ENCODE results near the gene ZBTB44. TPM values are rescaled to one million over a fixed set of nuclear protein-coding genes. Genes with fewer than 3 reads are reported as not detected.

The ZBTB44 gene
- total and polyA plus RNA-seq, 2 donors (not counting 1 experiment from before 2014, with no cell fraction given): 22.8 to 36.5 TPM

DNA sequence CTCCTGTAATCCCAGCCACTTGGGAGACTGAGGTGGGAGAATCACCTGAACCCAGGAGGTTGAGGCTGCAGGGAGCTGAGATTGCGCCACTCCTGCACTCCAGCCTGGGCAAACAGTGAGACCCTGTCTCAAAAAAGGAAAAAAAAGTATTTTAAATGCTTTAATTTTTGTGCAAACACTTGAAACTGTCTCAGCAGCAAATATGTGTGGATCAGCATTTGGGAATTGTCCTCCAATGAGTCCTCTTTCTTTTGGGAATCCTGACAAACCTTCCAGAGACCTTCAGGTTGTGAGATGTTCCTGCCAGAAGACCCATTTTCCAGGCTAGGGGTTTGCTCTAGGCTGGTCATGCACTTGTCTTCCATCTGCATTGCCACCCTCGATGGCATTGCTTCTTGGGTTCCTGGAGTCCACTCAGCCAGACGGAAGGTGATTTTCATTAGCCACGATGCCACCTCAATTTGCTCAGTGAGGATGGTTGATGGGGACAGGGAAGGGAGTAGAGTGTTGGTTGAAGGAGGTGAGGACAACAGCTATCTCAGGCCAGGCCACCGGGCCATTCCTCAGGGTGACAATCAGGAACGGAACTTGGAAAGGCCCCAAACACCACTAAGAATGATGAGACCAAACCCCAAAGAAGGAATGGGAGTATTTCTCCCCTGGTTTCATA, 99.7 kb downstream of the ZBTB44 start:
- no peaks in the 10 kb centered on the region for H4K20me1 ChIP-seq (ENCODE audit: control insufficient read depth, extremely low read depth, insufficient read depth, low read length)

DNA sequence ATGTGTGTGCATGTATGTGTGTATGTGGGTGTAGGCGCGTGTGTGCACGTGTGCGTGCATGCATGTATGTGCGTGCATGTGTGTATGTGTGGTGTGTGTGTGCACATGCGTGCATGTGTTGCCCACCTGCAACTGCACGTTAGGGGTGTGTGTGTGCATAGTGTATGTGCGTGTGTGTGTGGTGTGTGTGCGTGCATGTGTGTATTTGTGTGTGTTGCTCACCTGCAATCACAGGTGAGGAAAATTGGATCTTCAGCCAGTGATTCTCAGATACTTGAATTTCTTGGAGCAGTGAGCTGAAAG, 100.8 kb downstream of the ZBTB44 start:
- Histone ChIP-seq H3K27me3 (ENCODE audit: control insufficient read depth, insufficient read depth, low read length) (peaks cover 20% of the 10 kb centered on the region), H3K9ac (ENCODE audit: insufficient read depth, low read length) (no peak overlapping the region), H4K20me1 (ENCODE audit: control insufficient read depth, extremely low read depth, insufficient read depth, low read length) (no peaks in the 10 kb centered on the region), H3K27ac (ENCODE audit: insufficient read depth, low read length) (no peak overlapping the region), H3K9me3 (ENCODE audit: control insufficient read depth, insufficient read depth, low read depth, low read length) (no peaks in the 10 kb centered on the region), H3K4me3 (replicated peaks in 1 of 4; ENCODE audit: control extremely low read depth in 1 of 4, insufficient read depth in 1 of 4, low read depth in 3 of 4, low read length in 4 of 4) (no peak overlapping the region), H3K4me2 (ENCODE audit: extremely low read depth, insufficient read depth, low read length) (no peak overlapping the region), H3K36me3 (ENCODE audit: control insufficient read depth, insufficient read depth, low read length) (no peaks in the 10 kb centered on the region), H2AFZ (ENCODE audit: low read length) (no peak overlapping the region), H3K79me2 (ENCODE audit: control insufficient read depth, insufficient read depth, low read length) (no peaks in the 10 kb centered on the region), H3K4me1 (ENCODE audit: control insufficient read depth, extremely low read depth, insufficient read depth, low read length) (no peaks in the 10 kb centered on the region)
- TF ChIP-seq, protein P1, sequence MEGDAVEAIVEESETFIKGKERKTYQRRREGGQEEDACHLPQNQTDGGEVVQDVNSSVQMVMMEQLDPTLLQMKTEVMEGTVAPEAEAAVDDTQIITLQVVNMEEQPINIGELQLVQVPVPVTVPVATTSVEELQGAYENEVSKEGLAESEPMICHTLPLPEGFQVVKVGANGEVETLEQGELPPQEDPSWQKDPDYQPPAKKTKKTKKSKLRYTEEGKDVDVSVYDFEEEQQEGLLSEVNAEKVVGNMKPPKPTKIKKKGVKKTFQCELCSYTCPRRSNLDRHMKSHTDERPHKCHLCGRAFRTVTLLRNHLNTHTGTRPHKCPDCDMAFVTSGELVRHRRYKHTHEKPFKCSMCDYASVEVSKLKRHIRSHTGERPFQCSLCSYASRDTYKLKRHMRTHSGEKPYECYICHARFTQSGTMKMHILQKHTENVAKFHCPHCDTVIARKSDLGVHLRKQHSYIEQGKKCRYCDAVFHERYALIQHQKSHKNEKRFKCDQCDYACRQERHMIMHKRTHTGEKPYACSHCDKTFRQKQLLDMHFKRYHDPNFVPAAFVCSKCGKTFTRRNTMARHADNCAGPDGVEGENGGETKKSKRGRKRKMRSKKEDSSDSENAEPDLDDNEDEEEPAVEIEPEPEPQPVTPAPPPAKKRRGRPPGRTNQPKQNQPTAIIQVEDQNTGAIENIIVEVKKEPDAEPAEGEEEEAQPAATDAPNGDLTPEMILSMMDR (conservative IDR thresholded peaks at IDR 0.05 in 1 of 2, IDR thresholded peaks at IDR 0.05 in 1 of 2; ENCODE audit: low read depth in 1 of 2, low read length in 2 of 2): no peak
- no peak for TF ChIP-seq EZH2 (IDR thresholded peaks at IDR 0.05; ENCODE audit: low read length, missing control alignments)
- no peak for DNase-seq (ENCODE audit: low read depth in 2 of 2)

More for the DNA sequence above, 99.7 kb downstream of the ZBTB44 start:
- Histone ChIP-seq H3K4me1 (ENCODE audit: control insufficient read depth, extremely low read depth, insufficient read depth, low read length) (no peaks in the 10 kb centered on the region), H3K9me3 (ENCODE audit: control insufficient read depth, insufficient read depth, low read depth, low read length) (no peaks in the 10 kb centered on the region), H3K36me3 (ENCODE audit: control insufficient read depth, insufficient read depth, low read length) (no peaks in the 10 kb centered on the region), H3K27me3 (ENCODE audit: control insufficient read depth, insufficient read depth, low read length) (peaks cover 20% of the 10 kb centered on the region), H3K4me2 (ENCODE audit: extremely low read depth, insufficient read depth, low read length) (no peak overlapping the region), H3K27ac (ENCODE audit: insufficient read depth, low read length) (no peak overlapping the region), H3K79me2 (ENCODE audit: control insufficient read depth, insufficient read depth, low read length) (no peaks in the 10 kb centered on the region), H3K4me3 (replicated peaks in 1 of 4; ENCODE audit: control extremely low read depth in 1 of 4, insufficient read depth in 1 of 4, low read depth in 3 of 4, low read length in 4 of 4) (no peak overlapping the region), H3K9ac (ENCODE audit: insufficient read depth, low read length) (no peak overlapping the region), H2AFZ (ENCODE audit: low read length) (no peak overlapping the region)
- no peak for TF ChIP-seq EZH2 (IDR thresholded peaks at IDR 0.05; ENCODE audit: low read length, missing control alignments)
- TF ChIP-seq, protein P1 (conservative IDR thresholded peaks at IDR 0.05 in 1 of 2, IDR thresholded peaks at IDR 0.05 in 1 of 2; ENCODE audit: low read depth in 1 of 2, low read length in 2 of 2): no peak
- no peak for DNase-seq (ENCODE audit: low read depth in 2 of 2)

DNA sequence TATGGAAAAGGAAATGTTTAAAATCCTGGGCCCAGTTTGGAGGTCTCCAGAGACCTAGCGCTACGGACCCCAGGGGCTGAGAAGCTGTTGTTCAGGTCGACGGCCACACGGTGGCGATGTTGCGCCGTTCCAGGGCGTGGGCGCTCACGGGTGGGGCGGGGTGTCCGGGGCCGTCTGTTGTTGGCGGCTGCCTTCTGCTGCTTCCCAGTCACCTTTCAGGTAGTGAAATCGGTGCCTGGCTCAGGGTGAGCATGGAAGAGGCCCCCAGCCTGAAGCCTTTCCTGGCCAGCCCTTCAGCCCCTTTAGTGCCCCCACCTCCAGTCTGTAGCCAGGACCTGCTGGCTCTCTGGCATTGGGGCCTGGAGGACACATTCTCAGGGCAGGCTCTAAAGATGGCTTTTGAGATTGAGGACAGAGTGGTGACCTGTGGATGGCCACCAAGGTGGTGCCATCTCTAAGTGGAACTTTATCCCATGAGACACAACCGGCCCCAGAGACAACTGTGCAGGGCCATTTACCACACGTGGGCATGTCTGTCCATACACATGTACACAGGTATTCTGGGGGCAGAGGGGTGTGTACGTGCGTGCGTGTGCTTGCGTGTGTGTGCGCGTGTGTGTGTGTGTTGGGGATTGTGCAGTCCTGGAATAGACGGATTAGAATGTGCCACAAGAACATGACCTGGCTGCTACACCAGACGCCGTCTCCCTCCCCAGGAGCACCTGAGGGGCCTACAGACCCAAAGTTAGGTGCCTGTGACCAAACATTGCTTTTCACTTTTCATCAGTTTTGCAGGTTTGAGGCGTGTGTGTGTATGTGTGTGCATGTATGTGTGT, 101.4 kb downstream of the ZBTB44 start:
- Histone ChIP-seq H3K4me3 (replicated peaks in 1 of 4; ENCODE audit: control extremely low read depth in 1 of 4, insufficient read depth in 1 of 4, low read depth in 3 of 4, low read length in 4 of 4) (no peak overlapping the region), H3K4me1 (ENCODE audit: control insufficient read depth, extremely low read depth, insufficient read depth, low read length) (no peaks in the 10 kb centered on the region), H3K9me3 (ENCODE audit: control insufficient read depth, insufficient read depth, low read depth, low read length) (no peaks in the 10 kb centered on the region), H2AFZ (ENCODE audit: low read length) (no peak overlapping the region), H3K4me2 (ENCODE audit: extremely low read depth, insufficient read depth, low read length) (no peak overlapping the region), H3K27ac (ENCODE audit: insufficient read depth, low read length) (no peak overlapping the region), H3K9ac (ENCODE audit: insufficient read depth, low read length) (no peak overlapping the region), H3K36me3 (ENCODE audit: control insufficient read depth, insufficient read depth, low read length) (no peaks in the 10 kb centered on the region), H3K79me2 (ENCODE audit: control insufficient read depth, insufficient read depth, low read length) (no peaks in the 10 kb centered on the region), H4K20me1 (ENCODE audit: control insufficient read depth, extremely low read depth, insufficient read depth, low read length) (no peaks in the 10 kb centered on the region), H3K27me3 (ENCODE audit: control insufficient read depth, insufficient read depth, low read length) (peaks cover 20% of the 10 kb centered on the region)
- TF ChIP-seq, protein P1 (conservative IDR thresholded peaks at IDR 0.05 in 1 of 2, IDR thresholded peaks at IDR 0.05 in 1 of 2; ENCODE audit: low read depth in 1 of 2, low read length in 2 of 2): peak; percentile 84 to 89
- TF ChIP-seq EZH2 (IDR thresholded peaks at IDR 0.05; ENCODE audit: low read length, missing control alignments): no peak
- peak; percentile 8 to 9 for DNase-seq (ENCODE audit: low read depth in 2 of 2)

All from fibroblast of lung (primary cell).